GM18499 (cell line): ENCODE results near the gene PCED1B.

Source experiments
- ATAC-seq: cut with Tn5 transposase; IDR thresholded peaks from one replicate; pipeline ENCODE4 v1.9.1; 2021; ENCODE audit warnings: moderate number of reproducible peaks; ENCODE audit not compliant: insufficient read depth, unreplicated experiment

PCED1B gene

GRCh38 chr12:47066278-47067025, 13.0 kb upstream of the PCED1B start:
- ATAC-seq, result no peak

- no peak for ATAC-seq
Measured at GRCh38 chr12:47067176-47067575, 12.2 kb upstream of the PCED1B start.

GRCh38 chr12:47067771-47068431, 11.5 kb upstream of the PCED1B start:
- no peak for ATAC-seq

- no peak for ATAC-seq
Measured at GRCh38 chr12:47068539-47068938, 10.9 kb upstream of the PCED1B start.

- no peak for ATAC-seq
Measured at GRCh38 chr12:47070310-47070709, 9.1 kb upstream of the PCED1B start.

GRCh38 chr12:47071241-47071852, 8.1 kb upstream of the PCED1B start:
- ATAC-seq, result no peak

- ATAC-seq, result no peak
Measured at GRCh38 chr12:47073951-47074350, 5.5 kb upstream of the PCED1B start.

GRCh38 chr12:47074757-47075156, 4.7 kb upstream of the PCED1B start:
- no peak for ATAC-seq

GRCh38 chr12:47075192-47076084, 4.0 kb upstream of the PCED1B start:
- no peak for ATAC-seq

- no peak for ATAC-seq
Measured at GRCh38 chr12:47077206-47078085, 2.0 kb upstream of the PCED1B start.

GRCh38 chr12:47078086-47078395, 1.4 kb upstream of the PCED1B start:
- no peak for ATAC-seq

GRCh38 chr12:47078733-47079467, 521 bp upstream of the PCED1B start:
- no peak for ATAC-seq

GRCh38 chr12:47079981-47080724, 732 bp downstream of the PCED1B start:
- ATAC-seq, result no peak

- no peak for ATAC-seq
Measured at GRCh38 chr12:47080725-47081502, 1.5 kb downstream of the PCED1B start.

- ATAC-seq, result no peak
Measured at GRCh38 chr12:47082283-47082682, 2.9 kb downstream of the PCED1B start.

GRCh38 chr12:47082796-47083621, 3.6 kb downstream of the PCED1B start:
- no peak for ATAC-seq

- ATAC-seq, result no peak
Measured at GRCh38 chr12:47084172-47084571, 4.8 kb downstream of the PCED1B start.
